ENCODE measurements around the gene SNAP25.

SNAP25 gene

DNA sequence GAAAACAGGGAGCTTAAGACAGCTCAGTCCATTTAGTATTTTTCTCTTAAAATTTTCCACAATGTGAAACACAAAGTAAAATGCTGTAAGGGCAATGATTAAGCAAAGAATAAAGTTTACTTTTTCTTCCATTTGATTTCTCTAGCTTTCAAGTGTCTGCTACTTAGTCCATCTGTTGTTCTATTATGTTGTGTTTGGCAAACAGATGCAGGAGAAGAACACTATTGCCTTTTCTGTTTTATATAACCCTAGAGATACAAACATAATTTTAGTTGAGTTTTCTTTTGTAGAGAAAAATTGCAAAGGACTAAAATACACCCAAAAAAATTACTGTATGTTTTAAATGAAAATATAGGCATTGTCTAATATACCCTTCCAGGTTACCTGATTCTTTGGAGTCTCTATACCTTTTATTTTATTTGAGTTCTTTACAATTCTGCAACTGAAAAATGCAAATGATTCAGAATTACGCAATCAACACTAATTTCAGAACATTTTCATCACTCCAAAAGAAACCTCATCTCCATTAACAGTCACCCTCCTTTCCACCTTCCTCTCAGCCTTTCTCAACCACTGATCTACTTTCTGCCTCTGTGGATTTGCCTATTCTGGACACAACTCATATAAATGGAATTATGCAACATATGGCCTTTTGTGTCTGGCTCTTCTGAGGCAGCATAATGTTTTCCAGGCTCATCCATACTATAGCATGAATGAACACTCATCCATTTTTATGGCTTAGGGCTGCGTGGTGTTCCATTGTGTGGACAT is 118.5 kb downstream of the SNAP25 start:
- DNase-seq, result no peak

DNA sequence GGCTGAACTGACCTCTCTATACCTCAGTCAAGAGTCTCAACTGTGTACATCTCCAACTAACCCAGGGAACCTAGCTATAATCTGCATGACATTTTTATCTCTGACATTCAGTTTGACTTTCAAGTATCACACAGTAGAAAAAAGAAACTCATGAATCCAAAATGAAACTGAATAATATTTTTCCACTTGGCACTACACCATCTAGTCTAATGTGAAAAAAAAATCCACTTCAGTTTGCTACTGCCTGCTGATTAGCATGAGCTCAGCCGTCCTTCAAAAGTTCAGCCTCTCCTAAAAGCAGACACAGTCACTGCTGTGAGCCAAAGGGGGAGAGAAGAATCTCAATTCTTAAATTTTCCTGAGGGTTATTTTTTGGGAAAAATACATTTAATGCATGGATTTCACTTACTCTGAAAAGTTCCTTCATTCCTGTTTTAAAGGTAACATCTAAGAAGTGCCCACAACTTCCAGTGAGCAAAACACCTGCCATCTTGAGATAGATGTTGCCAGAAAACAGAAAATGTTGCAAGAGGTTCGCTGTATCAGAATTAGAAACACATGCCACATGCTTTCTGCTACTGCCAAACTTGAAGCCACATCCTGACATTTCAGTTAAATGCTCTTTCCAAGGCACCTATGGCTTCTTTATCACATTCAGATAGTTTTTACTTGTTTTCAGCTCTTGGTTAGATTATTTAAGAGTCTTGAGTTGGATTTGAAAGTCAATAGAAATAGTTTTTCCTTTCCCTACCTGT is 120.0 kb downstream of the SNAP25 start:
- no peak for DNase-seq

GRCh38 chr20:10339609-10340008 is 121.0 kb downstream of the SNAP25 start:
- DNase-seq, result no peak

DNA sequence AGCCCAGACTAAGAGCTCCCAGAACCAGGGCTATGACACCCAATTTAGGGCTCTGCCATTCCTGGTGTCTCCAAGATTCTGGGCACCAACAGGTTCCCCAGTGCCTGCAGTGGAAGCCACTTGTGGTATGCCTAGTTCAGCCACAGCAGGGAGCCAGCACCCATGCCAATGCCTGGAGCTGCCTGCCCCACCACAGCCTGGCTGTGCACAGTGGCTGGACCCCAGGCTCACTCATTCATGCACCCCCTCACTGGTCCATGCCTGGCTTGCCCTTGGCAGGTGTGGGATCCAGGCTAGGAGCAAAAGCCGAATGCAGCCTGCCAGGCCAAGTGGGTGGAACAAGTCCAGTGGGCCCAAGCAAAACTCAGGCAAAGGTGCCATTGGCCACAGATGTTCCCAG is 123.5 kb downstream of the SNAP25 start:
- no peak for DNase-seq

DNA sequence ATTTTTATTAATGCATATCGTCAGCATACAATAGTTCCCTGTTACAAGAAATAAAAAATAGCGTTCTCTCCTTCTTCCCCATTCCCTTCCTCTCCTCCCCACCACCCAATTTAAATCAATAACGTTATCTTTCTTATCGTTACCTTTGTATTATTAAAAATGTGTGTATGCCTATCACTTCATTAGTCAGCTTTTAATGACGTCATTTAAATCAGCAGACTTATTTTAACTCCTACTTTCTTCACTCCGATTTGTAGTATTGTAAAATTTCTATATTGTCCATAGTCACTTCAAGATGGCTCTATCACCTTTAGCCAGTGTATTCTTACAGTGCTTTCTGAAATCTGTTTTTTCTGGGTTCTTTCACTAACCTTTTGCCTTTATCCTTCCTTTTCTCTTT is 126.3 kb downstream of the SNAP25 start:
- DNase-seq, result no peak

DNA sequence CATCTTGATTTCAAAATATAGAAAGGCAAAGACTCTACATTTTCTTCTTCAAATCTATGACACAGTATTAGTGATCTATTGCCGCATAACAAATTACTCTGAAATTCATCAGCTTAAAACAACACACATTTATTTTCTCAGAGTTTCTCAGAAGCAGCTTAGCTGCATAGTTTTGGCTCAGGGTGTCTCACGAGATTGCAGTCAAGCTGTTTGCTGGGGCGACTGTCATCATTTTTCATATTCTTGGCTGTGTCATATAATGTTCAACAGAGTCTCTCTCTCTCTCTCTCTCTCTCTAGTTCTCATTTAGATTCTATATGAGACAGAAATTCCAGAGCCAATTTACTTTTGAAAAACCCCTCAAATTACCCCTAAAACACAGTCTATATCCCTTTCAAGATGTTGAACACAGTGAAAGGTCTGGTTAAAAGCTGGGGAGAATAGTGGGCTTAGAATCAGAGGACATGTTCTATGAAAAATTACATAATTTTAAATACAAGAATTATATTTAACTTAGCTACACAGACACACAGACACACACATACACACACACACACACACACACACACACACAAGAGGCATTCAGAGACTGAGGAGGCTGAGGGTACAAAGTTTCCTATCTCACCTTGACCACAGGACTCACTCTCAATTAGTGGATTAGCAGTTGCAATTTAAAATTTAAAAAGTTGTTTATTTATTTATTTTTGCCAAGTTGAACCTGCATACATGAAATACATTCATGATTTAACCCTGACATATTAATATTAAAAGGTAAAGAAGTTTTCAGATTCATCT is 128.7 kb downstream of the SNAP25 start:
- DNase-seq, result no peak

GRCh38 chr20:10349118-10349517 is 130.5 kb downstream of the SNAP25 start:
- DNase-seq, result no peak

DNA sequence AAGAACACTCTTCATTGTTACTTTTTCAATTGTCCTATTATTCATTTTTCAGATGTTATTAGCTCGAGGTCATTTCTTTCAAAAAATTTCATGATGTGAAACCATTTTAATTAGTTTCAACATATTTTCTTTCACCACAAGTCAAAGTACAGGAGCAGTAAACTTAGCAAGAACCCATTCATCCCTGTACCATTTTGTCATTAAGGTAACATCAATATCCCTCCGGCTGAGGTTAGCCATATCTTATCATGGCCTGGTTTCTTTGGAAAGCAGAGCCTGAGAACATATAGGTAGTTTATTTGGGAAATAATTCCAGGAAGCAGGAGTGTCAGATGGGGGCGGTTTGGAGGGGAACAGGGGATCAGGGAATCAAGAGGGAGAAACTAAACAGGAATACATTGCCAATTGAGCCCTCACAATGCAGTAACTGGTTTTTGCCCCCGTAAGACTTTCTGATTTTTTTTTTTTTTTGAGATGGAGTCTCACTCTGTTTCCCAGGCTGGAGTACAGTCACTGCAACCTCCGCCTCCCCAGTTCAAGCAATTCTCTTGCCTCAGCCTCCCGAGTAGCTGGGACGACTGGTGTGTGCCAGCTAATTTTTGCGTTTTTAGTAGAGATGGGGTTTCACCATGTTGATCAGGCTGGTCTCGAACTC is 131.7 kb downstream of the SNAP25 start:
- DNase-seq, result no peak

DNA sequence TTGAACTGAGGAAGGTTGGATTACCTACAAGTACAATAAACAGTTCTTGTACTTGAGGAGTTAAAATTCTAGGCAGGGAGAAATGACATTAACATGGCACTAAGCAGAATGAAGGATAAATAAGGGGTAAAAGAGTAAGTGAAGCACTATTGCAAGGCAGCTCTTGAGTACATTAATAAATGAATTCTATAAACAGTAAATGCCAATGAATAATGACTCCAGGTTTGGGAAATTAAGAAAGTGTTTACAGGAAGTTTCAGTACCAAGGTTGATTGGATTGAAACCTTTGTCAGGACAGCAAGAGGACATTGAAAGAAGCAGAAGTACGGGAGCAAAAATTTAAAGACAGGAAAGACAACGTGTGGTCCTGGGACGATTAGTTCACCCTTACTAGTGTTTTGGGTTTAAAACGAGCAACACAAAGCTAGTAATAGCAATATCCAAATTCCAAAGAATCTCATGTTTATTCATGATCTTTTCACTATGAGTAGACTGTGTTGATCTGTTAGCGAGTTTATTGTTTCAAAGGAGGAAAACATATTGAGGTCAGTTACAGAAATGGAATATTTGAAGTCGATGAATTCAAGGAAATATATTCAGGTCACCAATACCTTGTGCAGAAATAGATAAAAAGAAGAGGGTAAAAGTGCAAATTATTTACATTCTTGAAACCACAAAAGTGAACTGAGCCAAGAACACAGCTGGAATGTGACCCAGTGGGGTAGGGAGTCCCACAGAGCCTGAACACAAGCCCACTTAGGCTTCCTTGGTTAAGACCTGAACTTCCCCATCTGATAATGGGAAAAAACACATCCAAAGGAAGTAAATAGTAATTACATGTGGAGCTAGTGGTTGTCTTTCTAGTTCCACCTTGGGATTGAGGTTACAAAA is 134.5 kb downstream of the SNAP25 start:
- DNase-seq, result no peak

DNA sequence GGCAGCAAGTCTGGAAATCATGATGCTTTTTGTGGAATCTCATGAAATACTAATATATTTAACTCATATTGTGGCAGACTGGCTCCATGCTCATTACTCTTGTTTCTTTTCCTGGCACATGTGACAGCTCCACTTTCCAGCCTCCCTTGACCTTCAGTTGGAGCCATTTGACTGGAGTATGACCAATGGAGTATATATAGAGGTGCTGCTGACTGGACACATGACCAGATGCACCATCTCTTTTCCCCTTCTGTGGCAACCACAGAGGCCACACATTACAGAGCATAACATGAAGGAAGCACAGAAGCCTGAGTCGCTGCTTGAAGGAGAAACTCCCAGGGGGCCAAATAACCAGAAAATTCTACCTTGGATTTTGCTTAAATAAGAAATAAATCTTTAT is 138.0 kb downstream of the SNAP25 start:
- no peak for DNase-seq
